Coronary artery (tissue), 2 donors: Measurements from ENCODE around the gene CCM2.

Source experiments
- DNase-seq: peaks from one replicate; pipeline ENCODE4 v3.0.0-alpha.2; 2017; ENCODE audit warnings: low spot score
- H3K27ac ChIP-seq, 2 donors: fragments of 200-600 bp; sonication (generic); one replicate each; pipeline ENCODE4 v1.5.1; 2016 to 2019
- H3K4me3 ChIP-seq: fragments of 200-600 bp; sonication (generic); 2 replicates; pipeline ENCODE4 v1.5.1; 2016; ENCODE audit warnings: mild to moderate bottlenecking, moderate library complexity
- TF ChIP-seq, protein P1 (sequence below): fragments of 200-600 bp; sonication (generic); IDR thresholded peaks from one replicate; pipeline ENCODE4 v1.5.1; 2019; ENCODE audit warnings: antibody characterized with exemption

CCM2 gene

DNA sequence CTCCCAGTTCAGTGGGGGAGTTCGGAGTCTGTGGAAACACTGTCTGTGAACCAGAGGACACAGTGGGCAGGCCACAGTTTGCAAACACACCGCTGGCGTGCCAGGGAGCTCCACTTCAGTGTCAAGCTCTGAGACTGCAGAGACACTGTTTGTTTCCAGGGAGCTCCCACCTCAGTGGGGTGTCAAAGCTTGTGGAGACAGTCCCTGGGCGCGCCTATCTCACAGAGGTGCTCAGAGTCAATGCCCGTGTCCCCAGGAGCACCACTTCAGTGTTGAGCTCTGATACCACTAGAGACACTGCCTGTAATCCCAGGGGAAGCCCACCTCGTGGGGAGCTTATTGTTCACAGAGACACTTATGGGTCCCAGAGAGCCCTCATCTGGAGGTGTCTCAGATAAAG, 25.5 kb upstream of the CCM2 start:
- no peak for DNase-seq
- Histone ChIP-seq H3K27ac (no peak overlapping the region), H3K4me3 (no peak overlapping the region)
- TF ChIP-seq, protein P1, sequence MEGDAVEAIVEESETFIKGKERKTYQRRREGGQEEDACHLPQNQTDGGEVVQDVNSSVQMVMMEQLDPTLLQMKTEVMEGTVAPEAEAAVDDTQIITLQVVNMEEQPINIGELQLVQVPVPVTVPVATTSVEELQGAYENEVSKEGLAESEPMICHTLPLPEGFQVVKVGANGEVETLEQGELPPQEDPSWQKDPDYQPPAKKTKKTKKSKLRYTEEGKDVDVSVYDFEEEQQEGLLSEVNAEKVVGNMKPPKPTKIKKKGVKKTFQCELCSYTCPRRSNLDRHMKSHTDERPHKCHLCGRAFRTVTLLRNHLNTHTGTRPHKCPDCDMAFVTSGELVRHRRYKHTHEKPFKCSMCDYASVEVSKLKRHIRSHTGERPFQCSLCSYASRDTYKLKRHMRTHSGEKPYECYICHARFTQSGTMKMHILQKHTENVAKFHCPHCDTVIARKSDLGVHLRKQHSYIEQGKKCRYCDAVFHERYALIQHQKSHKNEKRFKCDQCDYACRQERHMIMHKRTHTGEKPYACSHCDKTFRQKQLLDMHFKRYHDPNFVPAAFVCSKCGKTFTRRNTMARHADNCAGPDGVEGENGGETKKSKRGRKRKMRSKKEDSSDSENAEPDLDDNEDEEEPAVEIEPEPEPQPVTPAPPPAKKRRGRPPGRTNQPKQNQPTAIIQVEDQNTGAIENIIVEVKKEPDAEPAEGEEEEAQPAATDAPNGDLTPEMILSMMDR = no peak

DNA sequence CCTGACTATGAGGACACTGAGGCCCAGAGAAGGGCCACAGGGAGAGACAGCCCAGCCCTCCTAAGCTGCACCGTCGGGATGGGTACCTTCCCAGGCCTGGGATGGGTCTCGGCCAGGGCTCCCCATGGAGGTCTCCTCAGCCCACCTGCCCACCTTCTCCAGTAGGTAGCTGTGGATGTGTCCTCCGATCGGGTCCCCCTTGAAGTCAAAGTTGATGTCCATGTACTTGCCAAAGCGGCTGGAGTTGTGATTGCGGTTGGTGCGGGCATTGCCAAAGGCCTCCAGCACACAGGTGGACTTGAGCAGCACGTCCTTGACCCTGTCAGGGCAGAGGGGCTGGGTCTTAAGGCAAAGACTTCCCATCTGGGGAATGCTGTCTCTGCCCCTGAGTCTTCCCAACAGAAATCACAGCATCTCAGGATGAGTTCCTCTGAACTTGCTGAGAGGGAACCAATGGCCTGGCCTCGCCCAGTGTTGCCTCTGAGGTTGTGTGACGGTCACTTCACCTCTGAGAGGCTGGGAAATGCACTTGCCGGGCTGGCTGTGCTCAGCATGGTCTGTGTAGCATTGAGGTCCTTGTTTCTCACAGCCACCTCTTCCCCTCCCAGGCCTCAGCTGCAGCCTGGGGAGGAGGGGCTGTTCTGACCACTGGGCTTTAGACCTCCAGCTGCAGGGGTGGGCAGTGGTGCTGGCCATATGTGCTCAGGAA, 24.5 kb upstream of the CCM2 start:
- H3K27ac ChIP-seq = no peak overlapping the region
- no peak overlapping the region for H3K4me3 ChIP-seq
- DNase-seq = no peak
- TF ChIP-seq, protein P1 = no peak

DNA sequence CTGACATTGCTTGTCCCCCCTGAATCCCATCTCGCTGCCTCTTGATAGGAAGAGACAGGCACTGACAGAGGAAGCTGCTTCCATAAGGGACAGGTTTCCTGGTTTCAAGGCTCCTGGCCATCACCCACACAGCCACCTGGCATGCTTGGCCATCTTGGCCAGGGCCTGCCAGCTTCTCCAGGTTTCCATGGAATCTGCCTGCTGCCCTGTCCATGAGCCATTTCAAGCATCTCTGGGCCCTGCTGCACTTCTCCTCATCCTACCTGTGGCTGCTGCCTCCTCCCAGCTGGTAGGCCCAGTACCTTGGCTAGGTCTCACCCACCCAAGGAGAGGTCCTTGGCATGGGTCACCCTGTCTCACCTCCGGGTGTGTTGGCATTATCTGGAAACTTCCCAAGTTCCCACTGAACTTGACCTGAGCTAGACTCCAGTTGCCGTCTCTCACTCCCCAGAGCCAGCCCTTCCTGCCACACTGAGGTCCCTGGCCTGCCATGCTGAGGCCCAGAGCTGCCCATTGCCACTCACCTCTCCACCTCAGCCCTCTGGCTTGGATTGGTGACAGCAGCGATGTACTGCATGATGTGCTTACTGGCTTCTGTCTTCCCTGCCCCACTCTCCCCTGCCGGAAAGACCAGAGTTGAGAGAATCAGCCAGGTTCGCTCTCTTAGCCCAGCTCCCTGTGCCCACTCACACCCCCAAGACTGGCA, 23.8 kb upstream of the CCM2 start:
- Histone ChIP-seq H3K27ac (no peak overlapping the region), H3K4me3 (no peak overlapping the region)
- TF ChIP-seq, protein P1 = no peak
- DNase-seq = no peak

DNA sequence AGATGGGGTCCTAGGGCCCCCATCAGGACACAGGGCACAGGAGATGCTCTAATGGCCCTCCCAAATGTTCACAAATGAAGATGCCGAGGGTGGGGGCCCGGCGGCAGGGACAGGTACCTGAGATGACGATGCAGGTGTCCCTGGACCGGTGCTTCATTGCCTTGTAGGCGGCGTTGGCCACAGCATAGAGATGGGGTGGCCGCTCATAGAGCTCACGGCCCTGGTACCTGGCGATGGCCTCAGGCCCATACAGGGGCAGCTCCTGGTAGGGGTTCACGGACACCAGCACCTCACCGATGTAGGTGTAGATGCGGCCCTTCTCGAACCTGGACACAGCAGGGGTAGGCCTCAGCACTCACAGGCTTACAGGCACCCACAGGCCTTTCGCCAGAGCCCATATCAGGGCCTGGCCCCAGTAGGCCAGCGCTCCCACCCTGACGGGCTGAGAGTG, 23.2 kb upstream of the CCM2 start:
- no peak for DNase-seq
- Histone ChIP-seq H3K4me3 (no peak overlapping the region), H3K27ac (no peak overlapping the region)
- TF ChIP-seq, protein P1 = no peak

DNA sequence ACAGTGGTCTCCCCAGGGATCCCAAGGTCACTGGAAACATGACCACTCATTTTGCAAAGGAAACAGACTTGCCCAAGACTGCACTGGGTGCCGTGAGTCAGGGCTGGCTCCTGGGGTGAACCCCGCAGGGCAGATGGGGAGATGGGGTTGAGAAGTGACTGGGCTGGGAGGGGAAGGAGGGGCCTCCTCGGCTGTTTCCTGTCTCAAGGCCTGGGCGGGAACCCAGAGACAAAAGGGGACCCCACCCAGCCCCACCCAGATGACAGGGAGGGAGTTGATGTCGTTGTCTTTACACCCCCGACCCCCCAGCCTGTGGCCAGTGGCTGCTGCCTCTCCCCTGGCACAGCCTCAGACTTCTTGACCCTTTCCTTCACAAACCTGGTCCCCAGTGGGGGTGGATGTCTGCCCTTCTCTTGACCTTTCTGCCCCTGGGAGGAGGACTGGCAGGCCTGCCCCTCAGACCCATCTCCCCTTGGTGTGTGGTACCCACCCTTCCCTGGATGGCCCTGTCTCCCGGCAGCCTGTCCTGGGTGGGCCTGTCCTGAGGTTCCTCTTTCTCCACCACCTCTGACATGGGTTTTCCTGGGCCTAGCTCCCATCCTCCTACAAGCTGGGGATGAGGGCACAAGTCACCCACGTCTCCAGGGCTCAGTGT, 22.6 kb upstream of the CCM2 start:
- H3K4me3 ChIP-seq = no peak overlapping the region

DNA sequence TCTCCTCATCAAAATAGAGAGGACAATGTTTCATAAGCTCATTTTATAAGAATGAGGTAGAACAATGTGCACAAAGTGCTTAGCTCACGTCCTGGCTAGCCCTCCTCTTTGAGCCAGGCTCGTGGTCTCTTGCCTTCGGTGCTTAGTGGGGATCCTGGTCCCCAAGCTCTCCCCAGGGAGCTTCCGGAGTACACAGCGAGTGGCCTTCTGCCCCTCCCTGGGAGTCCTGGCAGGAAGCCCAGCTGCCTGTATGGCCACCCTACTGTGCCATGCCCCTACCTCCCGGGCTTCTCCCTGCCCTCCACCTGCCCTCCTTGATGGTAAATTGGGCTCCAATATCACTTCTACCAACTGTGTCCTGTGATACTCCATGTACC, 22.1 kb upstream of the CCM2 start:
- no peak for DNase-seq
- H3K4me3 ChIP-seq = peak overlapping the region; percentile 33
- TF ChIP-seq, protein P1 = no peak

More for the DNA sequence above, 22.6 kb upstream of the CCM2 start:
- no peak for DNase-seq
- TF ChIP-seq, protein P1 = no peak
- no peak overlapping the region for H3K27ac ChIP-seq

More for the DNA sequence above, 22.1 kb upstream of the CCM2 start:
- H3K27ac ChIP-seq = peak overlapping the region in 1 of 2 donors; percentile 73
